SK-N-MC (cell line): ENCODE data around the gene SLC38A1.

ENCODE experiments used
- DNase-seq: peaks from one replicate; pipeline ENCODE4 v3.0.0-alpha.2; 2011; ENCODE audit warnings: low read depth, low spot score
- H3K27ac ChIP-seq: fragments of 200-600 bp; sonication (generic); 2 replicates; pipeline ENCODE4 v1.5.1; 2016; ENCODE audit warnings: mixed run types
- H3K36me3 ChIP-seq: fragments of 200-600 bp; sonication (generic); 2 replicates; pipeline ENCODE4 v1.6.1; 2017; ENCODE audit warnings: antibody characterized with exemption, low read length, mixed read lengths; ENCODE audit not compliant: insufficient read depth
- H3K4me3 ChIP-seq: fragments of 200-600 bp; sonication (generic); 2 replicates; pipeline ENCODE4 v1.5.1; 2016
- H3K9ac ChIP-seq: fragments of 200-600 bp; sonication (generic); 2 replicates; pipeline ENCODE4 v1.8.0; 2017; ENCODE audit warnings: mixed run types, mixed read lengths; ENCODE audit not compliant: insufficient read length
- H3K9me3 ChIP-seq: fragments of 200-600 bp; sonication (generic); 2 replicates; pipeline ENCODE4 v1.6.1; 2017; ENCODE audit warnings: low read depth, mild to moderate bottlenecking, antibody characterized with exemption, low read length, moderate library complexity, mixed read lengths
- EZH2 ChIP-seq: fragments of 200-600 bp; sonication (generic); IDR thresholded peaks from one replicate; pipeline ENCODE4 v1.6.1; 2017; ENCODE audit warnings: antibody characterized with exemption
- FOXP2 ChIP-seq: optimal IDR thresholded peaks from 2 replicates; pipeline ENCODE3; 2011; ENCODE audit warnings: mild to moderate bottlenecking, moderate library complexity; ENCODE audit not compliant: insufficient read depth; ENCODE audit errors: extremely low read length, control extremely low read depth
- POLR2AphosphoS5 ChIP-seq: IDR thresholded peaks from 2 replicates; pipeline ENCODE4 v1.6.1; 2012; ENCODE audit warnings: mild to moderate bottlenecking, low read depth, low read length, borderline replicate concordance

The SLC38A1 gene

GRCh38 chr12:46266869-46267574, 1.8 kb downstream of the SLC38A1 start:
- peaks cover 9% of the 10 kb centered on the region; the same call in 1 of the 2 replicates for H3K36me3 ChIP-seq
- H3K27ac ChIP-seq, result peak overlapping the region; percentile 32; the same call in 1 of the 2 replicates
- peak overlapping the region; percentile 96 for H3K9ac ChIP-seq
- no peak for DNase-seq
- no peaks in the 10 kb centered on the region for H3K9me3 ChIP-seq
- peak overlapping the region; percentile 91 for H3K4me3 ChIP-seq
- TF ChIP-seq POLR2AphosphoS5, result peak; percentile 31; the same call in 1 of the 2 replicates
- TF ChIP-seq FOXP2, result no peak
- TF ChIP-seq EZH2, result no peak

GRCh38 chr12:46266382-46266791, 2.5 kb downstream of the SLC38A1 start:
- DNase-seq, result no peak
- H3K9ac ChIP-seq, result peak overlapping the region; percentile 96
- H3K9me3 ChIP-seq, result no peaks in the 10 kb centered on the region
- H3K36me3 ChIP-seq, result peaks cover 12% of the 10 kb centered on the region; the same call in 1 of the 2 replicates
- H3K27ac ChIP-seq, result peak overlapping the region; percentile 27; the same call in 1 of the 2 replicates
- no peak for TF ChIP-seq POLR2AphosphoS5
- no peak for TF ChIP-seq FOXP2
- no peak for TF ChIP-seq EZH2
- peak overlapping the region; percentile 91 for H3K4me3 ChIP-seq

- H3K27ac ChIP-seq, result no peak overlapping the region
Measured at GRCh38 chr12:46265734-46266133, 3.1 kb downstream of the SLC38A1 start.

GRCh38 chr12:46265102-46265501, 3.7 kb downstream of the SLC38A1 start:
- H3K36me3 ChIP-seq, result peaks cover 13% of the 10 kb centered on the region; the same call in 1 of the 2 replicates
- no peak for TF ChIP-seq FOXP2
- no peak for TF ChIP-seq POLR2AphosphoS5
- TF ChIP-seq EZH2, result no peak
- H3K4me3 ChIP-seq, result peak overlapping the region; percentile 91; the same call in 1 of the 2 replicates
- no peaks in the 10 kb centered on the region for H3K9me3 ChIP-seq
- no peak overlapping the region for H3K27ac ChIP-seq
- DNase-seq, result no peak
- no peak overlapping the region for H3K9ac ChIP-seq

More at GRCh38 chr12:46265734-46266133, 3.1 kb downstream of the SLC38A1 start:
- TF ChIP-seq FOXP2, result no peak
- no peak for TF ChIP-seq POLR2AphosphoS5
- TF ChIP-seq EZH2, result no peak
- Histone ChIP-seq H3K9me3 (no peaks in the 10 kb centered on the region), H3K4me3 (peak overlapping the region; percentile 91), H3K36me3 (peaks cover 12% of the 10 kb centered on the region; the same call in 1 of the 2 replicates), H3K9ac (no peak overlapping the region)
- DNase-seq, result no peak

- H3K9ac ChIP-seq, result no peak overlapping the region
- TF ChIP-seq FOXP2, result no peak
- no peak for TF ChIP-seq POLR2AphosphoS5
- H3K36me3 ChIP-seq, result peaks cover 20% of the 10 kb centered on the region
- 0 out of 2 replicates have a peak overlapping the region, but pooled peaks have one; percentile 27 for H3K4me3 ChIP-seq
- DNase-seq, result no peak
- H3K9me3 ChIP-seq, result no peaks in the 10 kb centered on the region
- H3K27ac ChIP-seq, result 0 out of 2 replicates have a peak overlapping the region, but pooled peaks have one; percentile 15
Measured at GRCh38 chr12:46264057-46264456, 4.8 kb downstream of the SLC38A1 start.

GRCh38 chr12:46263140-46264016, 5.5 kb downstream of the SLC38A1 start:
- peaks cover 24% of the 10 kb centered on the region for H3K36me3 ChIP-seq
- H3K4me3 ChIP-seq, result no peak overlapping the region
- H3K9me3 ChIP-seq, result no peaks in the 10 kb centered on the region
- TF ChIP-seq EZH2, result no peak
- TF ChIP-seq FOXP2, result no peak
- no peak for TF ChIP-seq POLR2AphosphoS5
- H3K27ac ChIP-seq, result 0 out of 2 replicates have a peak overlapping the region, but pooled peaks have one; percentile 15
- no peak for DNase-seq
- H3K9ac ChIP-seq, result no peak overlapping the region

GRCh38 chr12:46261646-46262045, 7.2 kb downstream of the SLC38A1 start:
- no peak for DNase-seq
- H3K36me3 ChIP-seq, result peaks cover 39% of the 10 kb centered on the region
- TF ChIP-seq FOXP2 (no peak), POLR2AphosphoS5 (no peak)
- H3K4me3 ChIP-seq, result no peak overlapping the region
- no peaks in the 10 kb centered on the region for H3K9me3 ChIP-seq
- no peak overlapping the region for H3K27ac ChIP-seq
- H3K9ac ChIP-seq, result no peak overlapping the region

- Histone ChIP-seq H3K27ac (peak overlapping the region; percentile 9; the same call in 1 of the 2 replicates), H3K36me3 (peaks cover 38% of the 10 kb centered on the region), H3K9me3 (no peaks in the 10 kb centered on the region), H3K9ac (no peak overlapping the region), H3K4me3 (no peak overlapping the region)
- TF ChIP-seq POLR2AphosphoS5 (no peak), FOXP2 (no peak), EZH2 (no peak)
- DNase-seq, result no peak
Measured at GRCh38 chr12:46260913-46261476, 7.8 kb downstream of the SLC38A1 start.
